H1 (cell line): ENCODE measurements around the gene MAML3. TPM values are rescaled to one million over a fixed set of nuclear protein-coding genes. Genes with fewer than 3 reads are reported as not detected.

Source experiments
- CTCF ChIA-PET: fragments of 300-600 bp; sonication (Branson Sonifier 250); formaldehyde crosslinking; loops from one replicate; lab custom pipeline; 2021; ENCODE audit not compliant: partially characterized antibody; lab: Charles Lee
- POLR2A ChIA-PET: fragments of 300-600 bp; sonication (Branson Sonifier 250); formaldehyde crosslinking; loops from one replicate; lab custom pipeline; 2021; ENCODE audit warnings: inconsistent platforms; ENCODE audit not compliant: partially characterized antibody; lab: Charles Lee
- DNase-seq, 2 experiments: peaks; one replicate each; pipeline versions ENCODE4 v3.0.0 to v3.0.0-alpha.2; 2010 to 2022; ENCODE audit warnings: low spot score in 2 of 2, low read depth in 1 of 2, mixed read lengths in 1 of 2
- FAIRE-seq: peaks from 2 replicates; lab custom pipeline; 2011; peaks lifted over from hg19 to GRCh38; lab: Jason Lieb, UNC
- H2AFZ ChIP-seq: 2 replicates; pipeline ENCODE4 v1.8.1; 2012; ENCODE audit warnings: low read length, inconsistent platforms
- H2AK5ac ChIP-seq: 2 replicates; pipeline ENCODE4 v1.6.1; 2013; ENCODE audit warnings: low read depth, low read length
- H2BK120ac ChIP-seq: replicated peaks from 2 replicates; pipeline ENCODE3; 2013; ENCODE audit warnings: low read depth, low read length, inconsistent platforms
- H2BK12ac ChIP-seq: 2 replicates; pipeline ENCODE4 v1.6.1; 2013; ENCODE audit warnings: low read depth, low read length
- H2BK15ac ChIP-seq: 2 replicates; pipeline ENCODE4 v1.6.1; 2013; ENCODE audit warnings: low read length
- H2BK20ac ChIP-seq: 2 replicates; pipeline ENCODE4 v1.6.1; 2013; ENCODE audit warnings: low read length
- H2BK5ac ChIP-seq: 2 replicates; pipeline ENCODE4 v1.6.1; 2013; ENCODE audit warnings: low read depth, low read length
- H3K14ac ChIP-seq: 2 replicates; pipeline ENCODE4 v1.6.1; 2013; ENCODE audit warnings: inconsistent platforms; ENCODE audit not compliant: insufficient read length
- H3K18ac ChIP-seq: 2 replicates; pipeline ENCODE4 v1.6.1; 2013; ENCODE audit warnings: low read length; ENCODE audit errors: extremely low read depth
- H3K23ac ChIP-seq: 2 replicates; pipeline ENCODE4 v1.6.1; 2013; ENCODE audit warnings: inconsistent platforms; ENCODE audit not compliant: insufficient read length
- H3K23me2 ChIP-seq: 2 replicates; pipeline ENCODE4 v1.6.1; 2013; ENCODE audit warnings: low read depth, low read length
- H3K27ac ChIP-seq: 2 replicates; pipeline ENCODE4 v1.6.1; 2011; ENCODE audit warnings: low read depth, low read length, inconsistent platforms
- H3K27me3 ChIP-seq, 4 experiments: replicated peaks in 1 of 4; 1 replicate in 1 of 4; 2 replicates in 3 of 4; pipeline versions ENCODE4 v1.6.1 to v1.8.1; 2011 to 2013; ENCODE audit warnings: low read length in 3 of 4, mild to moderate bottlenecking in 3 of 4, inconsistent platforms in 2 of 4, mixed read lengths in 2 of 4, moderate library complexity in 1 of 4; ENCODE audit not compliant: control insufficient read depth in 3 of 4, insufficient read depth in 3 of 4; ENCODE audit errors: extremely low read depth in 1 of 4
- H3K36me3 ChIP-seq, 4 experiments: 2 replicates each; pipeline versions ENCODE4 v1.6.1 to v1.8.1; 2011 to 2013; ENCODE audit warnings: mild to moderate bottlenecking in 4 of 4, low read length in 3 of 4, moderate library complexity in 2 of 4, control low read depth in 1 of 4, inconsistent platforms in 1 of 4; ENCODE audit not compliant: insufficient read depth in 4 of 4, control insufficient read depth in 2 of 4
- H3K4ac ChIP-seq: replicated peaks from 2 replicates; pipeline ENCODE3; 2013; ENCODE audit warnings: low read length, low read depth, mixed read lengths, inconsistent platforms; ENCODE audit not compliant: insufficient read length
- H3K4me1 ChIP-seq, 4 experiments: replicated peaks in 1 of 4; 1 replicate in 1 of 4; 2 replicates in 3 of 4; pipeline versions ENCODE4 v1.6.1 to v1.8.1; 2011 to 2013; ENCODE audit warnings: low read length in 3 of 4, inconsistent platforms in 2 of 4, mixed read lengths in 1 of 4; ENCODE audit not compliant: insufficient read depth in 4 of 4, control insufficient read depth in 3 of 4
- H3K4me2 ChIP-seq, 2 experiments: 2 replicates each; pipeline versions ENCODE4 v1.6.1 to v1.8.1; 2011 to 2013; ENCODE audit warnings: low read depth in 2 of 2, low read length in 2 of 2, control low read depth in 1 of 2, inconsistent platforms in 1 of 2, mild to moderate bottlenecking in 1 of 2; ENCODE audit not compliant: insufficient read depth in 1 of 2
- H3K4me3 ChIP-seq, 4 experiments: fragments of 200-600, 300-600 bp in 1 of 4; sonication (generic), shearing (Covaris generic), sonication (Bioruptor Twin) in 1 of 4; 2 replicates each; pipeline versions ENCODE4 v1.5.1 to v1.8.1; 2011 to 2016; ENCODE audit warnings: low read length in 4 of 4, low read depth in 3 of 4, control low read depth in 2 of 4, inconsistent platforms in 2 of 4, mild to moderate bottlenecking in 2 of 4, mixed read lengths in 1 of 4, moderate library complexity in 1 of 4; ENCODE audit not compliant: insufficient read depth in 2 of 4; ENCODE audit errors: extremely low read depth in 1 of 4
- H3K56ac ChIP-seq: replicated peaks from 2 replicates; pipeline ENCODE3; 2013; ENCODE audit warnings: low read depth, mild to moderate bottlenecking, mixed read lengths, low read length, inconsistent platforms; ENCODE audit not compliant: insufficient read length
- H3K79me1 ChIP-seq: 2 replicates; pipeline ENCODE4 v1.6.1; 2013; ENCODE audit warnings: low read depth, low read length, control low read depth
- H3K79me2 ChIP-seq, 2 experiments: 2 replicates each; pipeline versions ENCODE4 v1.6.1 to v1.8.1; 2012 to 2013; ENCODE audit warnings: low read length in 2 of 2, mild to moderate bottlenecking in 2 of 2, inconsistent platforms in 1 of 2; ENCODE audit not compliant: insufficient read depth in 2 of 2, control insufficient read depth in 1 of 2
- H3K9ac ChIP-seq, 4 experiments: replicated peaks in 1 of 4; 1 replicate in 1 of 4; 2 replicates in 3 of 4; pipeline versions ENCODE4 v1.6.1 to v1.8.1; 2011 to 2013; ENCODE audit warnings: low read depth in 3 of 4, low read length in 3 of 4, control low read depth in 2 of 4, mild to moderate bottlenecking in 2 of 4, moderate library complexity in 2 of 4, inconsistent platforms in 1 of 4; ENCODE audit errors: extremely low read depth in 1 of 4
- H3K9me3 ChIP-seq, 2 experiments: 2 replicates each; pipeline versions ENCODE4 v1.6.1 to v1.8.1; 2012 to 2013; ENCODE audit warnings: mild to moderate bottlenecking in 2 of 2, moderate library complexity in 2 of 2, control low read depth in 1 of 2, inconsistent platforms in 1 of 2, low read depth in 1 of 2, low read length in 1 of 2, mixed read lengths in 1 of 2; ENCODE audit not compliant: insufficient read depth in 2 of 2
- H4K20me1 ChIP-seq, 2 experiments: replicated peaks in 1 of 2; 2 replicates each; pipeline versions ENCODE3 to v1.8.1; 2011 to 2013; ENCODE audit warnings: inconsistent platforms in 2 of 2, low read length in 2 of 2, mild to moderate bottlenecking in 1 of 2; ENCODE audit not compliant: insufficient read depth in 2 of 2, control insufficient read depth in 1 of 2
- H4K5ac ChIP-seq: 2 replicates; pipeline ENCODE4 v1.6.1; 2013; ENCODE audit warnings: low read length, low read depth, mixed read lengths, inconsistent platforms; ENCODE audit not compliant: insufficient read length
- H4K8ac ChIP-seq: 2 replicates; pipeline ENCODE4 v1.8.0; 2013; ENCODE audit warnings: mild to moderate bottlenecking, moderate library complexity, low read length, inconsistent platforms; ENCODE audit not compliant: insufficient read depth; ENCODE audit errors: extremely low read depth
- H4K91ac ChIP-seq: replicated peaks from 2 replicates; pipeline ENCODE3; 2013; ENCODE audit warnings: low read length, mixed read lengths, inconsistent platforms; ENCODE audit not compliant: insufficient read length
- CEBPB ChIP-seq: IDR thresholded peaks from 2 replicates; pipeline ENCODE4 v1.6.1; 2012; ENCODE audit warnings: low read depth, low read length
- TEAD4 ChIP-seq: IDR thresholded peaks from 2 replicates; pipeline ENCODE4 v1.6.1; 2012; ENCODE audit warnings: low read depth, low read length, inconsistent platforms, mixed read lengths
- WGBS, 2 experiments: shearing (Covaris generic) in 1 of 2; methylation state at CpG; one replicate each; pipeline versions ENCODE4 v1.1.6 to v1.1.7; 2013 to 2015; ENCODE audit warnings: low lambda C conversion rate in 2 of 2, mixed read lengths in 2 of 2, inconsistent platforms in 1 of 2, low coverage in 1 of 2, missing lambda C conversion rate in 1 of 2; ENCODE audit not compliant: insufficient replicate concordance in 2 of 2, insufficient coverage in 1 of 2, insufficient read length in 1 of 2; ENCODE audit errors: extremely low coverage in 1 of 2, missing lambda C conversion rate in 1 of 2; 5-methylcytosine and 5-hydroxymethylcytosine counted together
- polyA plus RNA-seq, 7 experiments: library from polyadenylated mRNA; depleted of rRNA in 3 of 7; stranded (reverse) in 5 of 7; unstranded in 2 of 7; fragments of >200 nt in 5 of 7; fragments of 200-250 nt in 2 of 7; gene quantifications; 1 replicate in 5 of 7; 2 replicates in 1 of 7; 4 replicates in 1 of 7; pipeline versions ENCODE4 v1.2.1 to v1.2.3, GENCODE V29; 2011 to 2013; ENCODE audit warnings: missing spikeins in 2 of 7, mixed read lengths in 2 of 7
- total RNA-seq: library from RNA; stranded (reverse); fragmentation: NEBNext Ultra II Directional; extraction: Animal tissue kit (Norgen Biotek cat#: 25700); gene quantifications from 2 replicates; pipeline ENCODE4 v1.2.1, GENCODE V29; 2021

MAML3 gene
- total and polyA plus RNA-seq, 2 of the 8 experiments (the other 6 are each of a cell fraction or from before 2014, with no cell fraction given), result 2.1 to 5.7 TPM

- Histone ChIP-seq H3K79me1 (no peaks in the 10 kb centered on the region), H3K36me3 (no peaks in the 10 kb centered on the region), H4K5ac (no peak overlapping the region), H3K4me2 (no peak overlapping the region), H3K14ac (no peak overlapping the region), H3K4me1 (peaks cover 5 to 10% (median 6%) of the 10 kb centered on the region in 4 experiments; a peak in 5 of 7 replicates), H2BK120ac (no peak overlapping the region), H3K4ac (no peak overlapping the region), H2BK12ac (peak overlapping the region; percentile 28; the same call in 1 of the 2 replicates), H3K79me2 (no peaks in the 10 kb centered on the region), H2BK15ac (no peak overlapping the region), H4K8ac (no peak overlapping the region), H2BK5ac (0 out of 2 replicates have a peak overlapping the region, but pooled peaks have one; percentile 50), H3K27ac (no peak overlapping the region), H3K9ac (no peak overlapping the region)
- WGBS, 2 experiments, result 74% methylated on average over 20 of the region's 20 CpGs; no CpG with 5 or more reads in 1 of the 2 experiments
- CTCF ChIA-PET, result interaction anchor here (0.6 to 2.0 kb wide), 4 partner anchors 14 to 469 kb away, joined by 3 to 10 read pairs (median 4); no protein-coding TSS in a partner anchor
- no peak for FAIRE-seq
- TF ChIP-seq TEAD4, result 0 out of 2 replicates have a peak, but pooled peaks have one; percentile 18
- no peak for TF ChIP-seq CEBPB
- TF ChIP-seq, all 59 proteins: peak for 1
- Histone ChIP-seq H2AK5ac (no peak overlapping the region), H2BK20ac (0 out of 2 replicates have a peak overlapping the region, but pooled peaks have one; percentile 13), H4K20me1 (no peaks in the 10 kb centered on the region), H3K18ac (peak overlapping the region; percentile 11; the same call in 1 of the 2 replicates), H3K23ac (no peak overlapping the region), H3K27me3 (no peaks in the 10 kb centered on the region), H3K56ac (no peak overlapping the region), H2AFZ (peak overlapping the region; percentile 45; the same call in 1 of the 2 replicates), H3K4me3 (no peak overlapping the region), H4K91ac (no peak overlapping the region), H3K9me3 (no peaks in the 10 kb centered on the region), H3K23me2 (no peaks in the 10 kb centered on the region)
- POLR2A ChIA-PET, result interaction anchor here (1.3 kb wide), 1 partner anchor 32 kb away, joined by 3 read pairs; no protein-coding TSS in a partner anchor
- no peak for DNase-seq
These were observed 370.1 kb downstream of the MAML3 start for GRCh38 chr4:139783741-139784484.
